Mesothelial cell of epicardium (in vitro differentiated cells): ENCODE results near the gene CNN2. TPM values are rescaled to one million over a fixed set of nuclear protein-coding genes. Genes with fewer than 3 reads are reported as not detected.

ENCODE experiments used
- DNase-seq, 2 experiments: peaks; one replicate each; pipeline ENCODE4 v3.0.0; 2021; ENCODE audit warnings: low spot score in 2 of 2; ENCODE audit not compliant: unreplicated experiment in 2 of 2
- H3K27ac Mint-ChIP-seq: 2 replicates; pipeline ENCODE4 v1.8.0; 2021; ENCODE audit warnings: mixed read lengths
- H3K27me3 Mint-ChIP-seq: 2 replicates; pipeline ENCODE4 v1.8.0; 2021; ENCODE audit warnings: low read depth, mixed read lengths
- H3K36me3 Mint-ChIP-seq: 2 replicates; pipeline ENCODE4 v1.8.0; 2021; ENCODE audit warnings: mixed read lengths
- H3K4me1 Mint-ChIP-seq: 2 replicates; pipeline ENCODE4 v1.8.0; 2021; ENCODE audit warnings: mixed read lengths
- H3K4me3 Mint-ChIP-seq: 2 replicates; pipeline ENCODE4 v1.8.0; 2021; ENCODE audit warnings: mild to moderate bottlenecking, moderate library complexity, mixed read lengths
- H3K9me3 Mint-ChIP-seq: 2 replicates; pipeline ENCODE4 v1.8.0; 2021; ENCODE audit warnings: mixed read lengths
- total RNA-seq: library from RNA; stranded (reverse); gene quantifications from 3 replicates; pipeline ENCODE4 v1.2.1, GENCODE V29; 2021
- TF ChIP-seq, protein P1 (sequence below): fragments of 200-600 bp; sonication (generic); IDR thresholded peaks from one replicate; pipeline ENCODE4 v1.5.0; 2021; ENCODE audit warnings: antibody characterized with exemption; ENCODE audit not compliant: unreplicated experiment

The CNN2 gene
- total RNA-seq, 1 donor from 2014 or later, result 501 TPM

DNA sequence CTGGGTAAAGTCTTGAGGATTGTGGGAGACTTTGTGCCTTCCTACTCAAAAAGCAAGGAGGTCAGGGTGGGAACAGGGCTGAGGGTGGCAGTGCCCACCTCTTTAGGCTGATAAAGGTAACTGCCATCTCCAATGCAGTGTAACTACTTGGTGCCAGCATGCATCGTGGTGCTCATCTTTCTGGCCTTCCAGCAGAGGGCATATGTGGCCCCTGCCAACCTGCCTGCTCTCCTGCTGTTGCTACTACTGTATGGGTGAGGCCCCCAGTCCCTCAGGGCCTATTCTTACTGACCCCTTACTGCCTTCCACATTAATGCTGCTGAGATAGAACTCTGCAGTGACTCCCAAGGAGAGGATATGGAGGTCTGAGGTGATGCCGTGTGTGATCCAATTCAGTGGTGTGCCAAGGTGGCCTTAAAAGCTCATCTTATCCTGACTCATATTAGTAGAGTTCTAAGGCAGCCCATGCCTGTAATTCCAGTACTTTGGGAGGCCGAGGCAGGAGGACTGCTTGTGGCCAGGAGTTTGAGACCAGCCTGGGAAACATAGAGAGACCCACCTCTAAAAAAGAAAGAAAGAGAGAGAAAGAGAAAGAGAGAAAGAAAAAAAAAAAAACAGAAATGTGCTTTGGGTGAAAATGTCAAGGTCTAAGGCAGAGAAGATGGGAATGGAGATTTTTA is 30.9 kb downstream of the CNN2 start:
- Mint-ChIP-seq H3K27me3 (no peaks in the 10 kb centered on the region), H3K4me3 (no peak overlapping the region), H3K27ac (no peak overlapping the region), H3K9me3 (no peaks in the 10 kb centered on the region), H3K4me1 (no peaks in the 10 kb centered on the region), H3K36me3 (no peaks in the 10 kb centered on the region)
- TF ChIP-seq, protein P1, sequence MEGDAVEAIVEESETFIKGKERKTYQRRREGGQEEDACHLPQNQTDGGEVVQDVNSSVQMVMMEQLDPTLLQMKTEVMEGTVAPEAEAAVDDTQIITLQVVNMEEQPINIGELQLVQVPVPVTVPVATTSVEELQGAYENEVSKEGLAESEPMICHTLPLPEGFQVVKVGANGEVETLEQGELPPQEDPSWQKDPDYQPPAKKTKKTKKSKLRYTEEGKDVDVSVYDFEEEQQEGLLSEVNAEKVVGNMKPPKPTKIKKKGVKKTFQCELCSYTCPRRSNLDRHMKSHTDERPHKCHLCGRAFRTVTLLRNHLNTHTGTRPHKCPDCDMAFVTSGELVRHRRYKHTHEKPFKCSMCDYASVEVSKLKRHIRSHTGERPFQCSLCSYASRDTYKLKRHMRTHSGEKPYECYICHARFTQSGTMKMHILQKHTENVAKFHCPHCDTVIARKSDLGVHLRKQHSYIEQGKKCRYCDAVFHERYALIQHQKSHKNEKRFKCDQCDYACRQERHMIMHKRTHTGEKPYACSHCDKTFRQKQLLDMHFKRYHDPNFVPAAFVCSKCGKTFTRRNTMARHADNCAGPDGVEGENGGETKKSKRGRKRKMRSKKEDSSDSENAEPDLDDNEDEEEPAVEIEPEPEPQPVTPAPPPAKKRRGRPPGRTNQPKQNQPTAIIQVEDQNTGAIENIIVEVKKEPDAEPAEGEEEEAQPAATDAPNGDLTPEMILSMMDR, result no peak
- no peak for DNase-seq

DNA sequence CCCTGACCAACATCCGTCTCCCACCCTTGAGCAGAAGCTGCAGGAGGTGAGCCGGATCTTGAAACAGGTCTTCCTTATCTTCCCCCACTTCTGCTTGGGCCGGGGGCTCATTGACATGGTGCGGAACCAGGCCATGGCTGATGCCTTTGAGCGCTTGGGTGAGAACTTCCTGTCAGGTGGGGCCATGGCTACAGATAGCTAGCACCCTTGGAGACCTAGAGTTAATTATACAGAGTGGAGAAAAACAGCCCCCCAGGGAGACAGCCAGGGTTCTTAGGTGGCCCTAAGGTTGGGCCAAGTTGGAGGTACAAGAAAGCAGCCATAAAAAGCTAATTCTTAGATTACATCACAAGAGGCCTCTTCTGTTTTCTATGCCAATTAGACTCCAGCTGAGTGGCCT is 31.7 kb downstream of the CNN2 start:
- Mint-ChIP-seq H3K4me1 (no peaks in the 10 kb centered on the region), H3K9me3 (no peaks in the 10 kb centered on the region), H3K27ac (no peak overlapping the region), H3K36me3 (no peaks in the 10 kb centered on the region), H3K4me3 (no peak overlapping the region), H3K27me3 (no peaks in the 10 kb centered on the region)
- DNase-seq, result no peak
- TF ChIP-seq, protein P1, result no peak

DNA sequence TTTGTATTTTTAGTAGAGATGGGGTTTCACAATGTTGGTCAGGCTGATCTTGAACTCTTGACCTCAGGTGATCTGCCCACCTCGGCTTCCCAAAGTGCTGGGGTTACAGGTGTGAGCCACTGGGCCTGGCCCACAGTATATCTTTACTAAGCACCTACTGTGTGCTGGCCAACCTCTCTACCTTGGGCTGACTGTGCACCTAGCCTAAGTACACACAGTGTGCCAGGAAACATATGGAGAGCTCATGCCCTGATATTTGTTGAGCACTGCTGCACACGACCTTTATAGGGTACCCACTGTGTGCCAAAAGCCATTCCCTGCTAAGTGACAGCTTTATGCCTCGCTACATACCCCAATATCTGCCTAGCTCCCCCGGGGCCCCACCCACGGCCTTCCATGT is 34.3 kb downstream of the CNN2 start:
- peaks cover 8% of the 10 kb centered on the region for H3K4me1 Mint-ChIP-seq
- no peaks in the 10 kb centered on the region for H3K36me3 Mint-ChIP-seq
- H3K9me3 Mint-ChIP-seq, result no peaks in the 10 kb centered on the region
- H3K27me3 Mint-ChIP-seq, result peaks cover 6% of the 10 kb centered on the region
- no peak overlapping the region for H3K27ac Mint-ChIP-seq
- no peak overlapping the region for H3K4me3 Mint-ChIP-seq
- DNase-seq, result no peak
- TF ChIP-seq, protein P1, result no peak

DNA sequence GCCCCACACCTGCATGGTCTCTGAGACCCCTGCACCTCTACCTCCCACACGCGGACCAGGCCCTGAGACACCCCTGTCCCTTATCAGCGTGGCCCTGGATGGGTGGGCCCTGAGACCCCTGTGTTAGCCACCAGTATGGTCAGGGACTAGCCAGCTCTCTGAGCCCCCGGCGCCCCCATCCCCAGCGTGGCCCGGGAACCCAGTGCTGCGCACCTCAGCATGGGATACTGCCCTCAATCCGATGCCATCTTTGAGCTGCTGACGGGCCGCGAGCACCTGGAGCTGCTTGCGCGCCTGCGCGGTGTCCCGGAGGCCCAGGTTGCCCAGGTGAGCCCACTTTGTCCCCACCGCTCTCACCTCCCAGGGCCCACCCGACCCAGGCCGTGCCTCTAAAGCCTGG is 35.6 kb downstream of the CNN2 start:
- Mint-ChIP-seq H3K27me3 (peaks cover 11% of the 10 kb centered on the region), H3K36me3 (no peaks in the 10 kb centered on the region), H3K4me3 (no peak overlapping the region), H3K9me3 (no peaks in the 10 kb centered on the region), H3K4me1 (peaks cover 13% of the 10 kb centered on the region), H3K27ac (no peak overlapping the region)
- no peak for DNase-seq
- TF ChIP-seq, protein P1, result no peak

DNA sequence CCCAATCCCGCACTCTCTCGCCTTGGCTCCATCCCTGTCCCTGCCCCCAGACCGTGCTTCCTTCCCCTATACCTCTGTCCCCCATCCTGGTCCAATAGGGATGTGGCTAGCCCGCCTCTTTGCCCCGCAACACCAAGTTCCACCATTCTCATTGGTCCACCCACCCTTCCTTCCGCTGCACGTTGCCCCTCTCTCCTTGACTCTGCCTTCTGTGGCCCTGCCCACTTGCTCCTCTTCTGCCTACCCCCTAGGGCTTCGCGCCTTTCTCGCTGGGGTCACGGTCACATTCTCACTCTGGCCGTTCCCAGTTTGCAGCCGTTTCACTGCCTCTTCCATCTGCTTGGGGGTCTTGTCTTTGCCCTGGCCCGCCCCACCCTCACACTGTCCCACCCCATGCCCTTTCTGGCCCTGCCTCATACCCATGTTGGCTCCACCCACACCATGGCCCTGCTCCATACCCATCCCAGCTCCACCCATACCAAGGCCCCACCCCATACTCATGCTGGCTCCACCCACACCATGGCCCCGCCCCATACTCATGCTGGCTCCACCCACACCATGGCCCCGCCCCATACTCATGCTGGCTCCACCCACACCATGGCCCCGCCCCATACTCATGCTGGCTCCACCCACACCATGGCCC is 36.1 kb downstream of the CNN2 start:
- Mint-ChIP-seq H3K4me1 (peaks cover 13% of the 10 kb centered on the region), H3K27ac (no peak overlapping the region), H3K36me3 (no peaks in the 10 kb centered on the region), H3K4me3 (no peak overlapping the region), H3K9me3 (no peaks in the 10 kb centered on the region), H3K27me3 (peaks cover 11% of the 10 kb centered on the region)
- TF ChIP-seq, protein P1, result no peak
- DNase-seq, result no peak
